ENCODE data around the gene FKBP1B.

FKBP1B gene

DNA sequence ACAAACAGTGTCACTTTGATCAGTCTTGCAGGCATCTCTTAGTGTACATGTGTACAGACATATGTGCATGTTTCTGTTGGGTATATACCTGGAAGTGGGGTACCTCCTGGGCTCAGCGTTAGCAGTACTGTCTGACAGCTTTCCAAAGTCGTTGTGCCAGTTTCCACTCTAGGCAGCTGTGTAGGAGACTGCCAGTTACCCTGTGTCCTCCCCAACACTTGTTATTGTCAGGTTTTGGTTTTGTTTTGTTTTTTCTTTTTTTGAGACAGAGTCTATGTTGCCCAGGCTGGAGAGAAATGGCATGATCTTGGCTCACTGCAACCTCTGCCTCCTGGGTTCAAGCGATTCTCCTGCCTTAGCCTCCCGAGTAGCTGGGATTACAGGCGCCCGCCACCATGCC lies 6.2 kb downstream of the FKBP1B start:
- H3K27me3 ChIP-seq (ENCODE audit: control insufficient read depth in 3 of 3, insufficient read depth in 3 of 3, low read depth in 1 of 3, low read length in 3 of 3), result peaks cover 0 to under 1% (median 0%) of the 10 kb centered on the region in 3 experiments
- H2AFZ ChIP-seq (ENCODE audit: low read length), result no peak overlapping the region
- H3K9ac ChIP-seq (ENCODE audit: low read depth, low read length, poor library complexity), result no peak overlapping the region
- no peak overlapping the region for H3K14ac ChIP-seq (ENCODE audit: low read length)
- no CpG with 5 or more reads among the region's 6 CpGs for WGBS, 2 donors (ENCODE audit: extremely low coverage in 2 of 2, insufficient read length in 2 of 2, insufficient replicate concordance in 1 of 2)
- H3K9me3 ChIP-seq (replicated peaks in 1 of 2; ENCODE audit: control insufficient read depth in 2 of 2, insufficient read depth in 1 of 2, low read depth in 1 of 2, low read length in 2 of 2), result no peaks in the 10 kb centered on the region
- H3K23ac ChIP-seq (ENCODE audit: low read depth, low read length, poor library complexity), result no peak overlapping the region
- no peak overlapping the region for H2AK5ac ChIP-seq (ENCODE audit: low read depth, low read length)
- no peak overlapping the region for H2BK5ac ChIP-seq (ENCODE audit: low read length)
- H3K36me3 ChIP-seq (replicated peaks in 1 of 2; ENCODE audit: control insufficient read depth in 2 of 2, insufficient read depth in 2 of 2, low read length in 2 of 2), result no peaks in the 10 kb centered on the region
- H4K8ac ChIP-seq (ENCODE audit: low read depth, low read length), result no peak overlapping the region
- H3K4me2 ChIP-seq (ENCODE audit: insufficient read depth, low read length, poor library complexity, severe bottlenecking), result no peak overlapping the region
- no peak overlapping the region for H3K18ac ChIP-seq (ENCODE audit: low read length)
- H2BK15ac ChIP-seq (ENCODE audit: low read length), result no peak overlapping the region
- H2BK12ac ChIP-seq (ENCODE audit: low read length), result no peak overlapping the region
- no peak overlapping the region for H3K4ac ChIP-seq (ENCODE audit: low read length)
- H2BK120ac ChIP-seq (ENCODE audit: low read depth, low read length), result no peak overlapping the region
- no peak overlapping the region for H3K27ac ChIP-seq (replicated peaks; ENCODE audit: low read length)
- H3K4me3 ChIP-seq (ENCODE audit: low read length in 2 of 2), result no peak overlapping the region
- H3K79me1 ChIP-seq (ENCODE audit: low read depth, low read length), result no peaks in the 10 kb centered on the region
- DNase-seq (ENCODE audit: low spot score), result no peak
- no peak overlapping the region for H4K91ac ChIP-seq (ENCODE audit: low read depth, low read length, poor library complexity)
- no peaks in the 10 kb centered on the region for H3K4me1 ChIP-seq (ENCODE audit: control insufficient read depth in 2 of 2, insufficient read depth in 1 of 2, low read depth in 1 of 2, low read length in 2 of 2)

DNA sequence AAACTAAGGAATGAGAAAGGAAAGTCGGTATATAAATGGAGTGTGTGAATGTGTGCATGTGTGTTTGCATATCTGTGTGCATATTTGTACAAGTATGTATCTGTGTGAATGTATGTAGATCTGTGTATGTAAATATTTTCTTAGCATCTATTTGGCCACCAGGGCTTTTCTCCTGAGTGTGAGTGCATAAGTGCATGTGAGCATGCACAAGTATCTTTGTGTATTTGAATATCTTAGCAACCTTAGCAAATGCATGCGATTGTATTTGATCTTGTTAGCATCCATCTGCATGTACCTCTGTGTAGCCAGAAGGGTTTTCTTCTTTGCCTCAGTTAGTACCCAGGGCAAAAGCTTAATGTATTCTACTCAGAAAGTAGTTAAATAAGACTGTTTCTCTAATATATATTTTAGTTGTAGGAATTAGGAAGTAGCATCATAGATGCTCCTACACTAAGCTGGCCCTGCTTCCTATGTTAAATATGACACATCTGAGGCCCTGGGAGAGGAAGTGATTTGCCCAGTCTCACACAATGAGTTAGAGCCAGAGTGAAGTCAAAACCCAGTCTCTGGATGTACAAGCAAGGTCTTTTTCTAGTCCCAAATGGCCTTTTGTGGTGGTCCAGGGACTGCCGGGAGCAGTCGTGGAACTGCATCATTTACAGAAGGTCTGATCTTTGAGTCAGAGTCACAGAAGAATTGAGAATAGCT lies 9.2 kb downstream of the FKBP1B start:
- Histone ChIP-seq H4K91ac (ENCODE audit: low read depth, low read length, poor library complexity) (no peak overlapping the region), H3K18ac (ENCODE audit: low read length) (no peak overlapping the region), H3K9me3 (replicated peaks in 1 of 2; ENCODE audit: control insufficient read depth in 2 of 2, insufficient read depth in 1 of 2, low read depth in 1 of 2, low read length in 2 of 2) (no peaks in the 10 kb centered on the region), H3K14ac (ENCODE audit: low read length) (no peak overlapping the region), H3K4ac (ENCODE audit: low read length) (no peak overlapping the region), H3K4me3 (ENCODE audit: low read length in 2 of 2) (no peak overlapping the region), H2BK15ac (ENCODE audit: low read length) (no peak overlapping the region), H3K79me1 (ENCODE audit: low read depth, low read length) (no peaks in the 10 kb centered on the region), H2BK12ac (ENCODE audit: low read length) (no peak overlapping the region), H3K27me3 (ENCODE audit: control insufficient read depth in 3 of 3, insufficient read depth in 3 of 3, low read depth in 1 of 3, low read length in 3 of 3) (no peaks in the 10 kb centered on the region), H2AFZ (ENCODE audit: low read length) (no peak overlapping the region), H3K27ac (replicated peaks; ENCODE audit: low read length) (no peak overlapping the region), H4K8ac (ENCODE audit: low read depth, low read length) (no peak overlapping the region), H2BK5ac (ENCODE audit: low read length) (no peak overlapping the region), H2BK120ac (ENCODE audit: low read depth, low read length) (no peak overlapping the region), H3K4me2 (ENCODE audit: insufficient read depth, low read length, poor library complexity, severe bottlenecking) (no peak overlapping the region), H3K23ac (ENCODE audit: low read depth, low read length, poor library complexity) (no peak overlapping the region), H3K4me1 (ENCODE audit: control insufficient read depth in 2 of 2, insufficient read depth in 1 of 2, low read depth in 1 of 2, low read length in 2 of 2) (no peaks in the 10 kb centered on the region), H3K9ac (ENCODE audit: low read depth, low read length, poor library complexity) (no peak overlapping the region), H2AK5ac (ENCODE audit: low read depth, low read length) (no peak overlapping the region), H3K36me3 (replicated peaks in 1 of 2; ENCODE audit: control insufficient read depth in 2 of 2, insufficient read depth in 2 of 2, low read length in 2 of 2) (peaks cover 3 to 9% of the 10 kb centered on the region in 2 donors)
- no peak for DNase-seq (ENCODE audit: low spot score)
- no CpG with 5 or more reads among the region's 4 CpGs for WGBS, 2 donors (ENCODE audit: extremely low coverage in 2 of 2, insufficient read length in 2 of 2, insufficient replicate concordance in 1 of 2)

DNA sequence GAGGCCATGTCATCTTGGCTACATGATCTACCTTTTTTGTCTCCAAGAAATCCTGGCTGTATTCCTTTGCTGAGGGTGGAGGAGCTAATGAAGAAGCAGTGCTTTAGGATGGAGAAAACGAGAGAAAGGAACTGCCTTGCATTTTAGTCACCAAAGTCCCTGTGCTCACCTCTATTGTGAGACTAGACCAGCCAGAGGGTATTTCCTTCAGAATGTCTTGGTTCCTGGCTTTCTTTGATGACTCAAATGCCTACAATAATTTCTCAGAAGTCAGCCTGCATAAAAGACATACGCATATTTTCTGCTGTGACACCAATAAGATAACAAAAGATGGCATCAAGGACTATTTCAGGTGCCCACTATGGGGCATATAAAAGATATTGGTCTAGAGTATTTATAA lies 15.8 kb downstream of the FKBP1B start:
- Histone ChIP-seq H2BK5ac (ENCODE audit: low read length) (no peak overlapping the region), H2BK120ac (ENCODE audit: low read depth, low read length) (no peak overlapping the region), H3K14ac (ENCODE audit: low read length) (no peak overlapping the region), H3K27ac (replicated peaks; ENCODE audit: low read length) (no peak overlapping the region), H2AFZ (ENCODE audit: low read length) (no peak overlapping the region), H2BK15ac (ENCODE audit: low read length) (no peak overlapping the region), H3K36me3 (replicated peaks in 1 of 2; ENCODE audit: control insufficient read depth in 2 of 2, insufficient read depth in 2 of 2, low read length in 2 of 2) (peaks cover 15 to 62% of the 10 kb centered on the region in 2 donors), H3K9me3 (replicated peaks in 1 of 2; ENCODE audit: control insufficient read depth in 2 of 2, insufficient read depth in 1 of 2, low read depth in 1 of 2, low read length in 2 of 2) (no peaks in the 10 kb centered on the region), H2BK12ac (ENCODE audit: low read length) (no peak overlapping the region), H3K9ac (ENCODE audit: low read depth, low read length, poor library complexity) (no peak overlapping the region), H2AK5ac (ENCODE audit: low read depth, low read length) (no peak overlapping the region), H3K23ac (ENCODE audit: low read depth, low read length, poor library complexity) (no peak overlapping the region), H3K4me2 (ENCODE audit: insufficient read depth, low read length, poor library complexity, severe bottlenecking) (no peak overlapping the region), H3K79me1 (ENCODE audit: low read depth, low read length) (no peaks in the 10 kb centered on the region), H3K18ac (ENCODE audit: low read length) (no peak overlapping the region), H3K4me1 (ENCODE audit: control insufficient read depth in 2 of 2, insufficient read depth in 1 of 2, low read depth in 1 of 2, low read length in 2 of 2) (no peaks in the 10 kb centered on the region), H3K4me3 (ENCODE audit: low read length in 2 of 2) (no peak overlapping the region), H3K4ac (ENCODE audit: low read length) (no peak overlapping the region), H4K8ac (ENCODE audit: low read depth, low read length) (no peak overlapping the region), H4K91ac (ENCODE audit: low read depth, low read length, poor library complexity) (no peak overlapping the region), H3K27me3 (ENCODE audit: control insufficient read depth in 3 of 3, insufficient read depth in 3 of 3, low read depth in 1 of 3, low read length in 3 of 3) (no peaks in the 10 kb centered on the region)
- WGBS, 2 donors (ENCODE audit: extremely low coverage in 2 of 2, insufficient read length in 2 of 2, insufficient replicate concordance in 1 of 2), result no CpG with 5 or more reads among the region's 2 CpGs
- DNase-seq (ENCODE audit: low spot score), result no peak

DNA sequence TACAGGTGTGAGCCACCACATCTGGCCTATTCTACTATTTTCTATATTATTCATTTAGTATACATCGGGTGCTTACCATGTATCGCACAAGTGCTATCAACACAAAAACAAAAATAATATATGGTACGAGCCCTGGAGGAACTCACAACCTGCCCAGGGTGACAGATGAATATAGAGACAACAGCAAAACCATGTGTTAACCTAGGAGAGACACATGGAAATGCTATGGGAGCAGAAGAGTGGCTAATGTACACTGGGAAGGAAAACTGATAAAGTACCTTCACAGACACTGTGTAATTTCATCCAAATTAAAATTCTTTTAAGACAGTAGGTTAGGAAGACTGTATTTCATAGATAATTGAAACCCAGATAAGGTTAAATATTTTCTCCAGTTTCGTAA lies 22.7 kb downstream of the FKBP1B start:
- no CpG with 5 or more reads among the region's 4 CpGs for whole genome bisulfite sequencing, 2 donors (ENCODE audit: extremely low coverage in 2 of 2, insufficient read length in 2 of 2, insufficient replicate concordance in 1 of 2)
- Histone ChIP-seq H3K4me2 (ENCODE audit: insufficient read depth, low read length, poor library complexity, severe bottlenecking) (no peak overlapping the region), H4K91ac (ENCODE audit: low read depth, low read length, poor library complexity) (no peak overlapping the region), H2BK12ac (ENCODE audit: low read length) (no peak overlapping the region), H3K23ac (ENCODE audit: low read depth, low read length, poor library complexity) (no peak overlapping the region), H3K9ac (ENCODE audit: low read depth, low read length, poor library complexity) (no peak overlapping the region), H3K79me1 (ENCODE audit: low read depth, low read length) (no peaks in the 10 kb centered on the region), H2BK120ac (ENCODE audit: low read depth, low read length) (no peak overlapping the region), H3K9me3 (replicated peaks in 1 of 2; ENCODE audit: control insufficient read depth in 2 of 2, insufficient read depth in 1 of 2, low read depth in 1 of 2, low read length in 2 of 2) (no peaks in the 10 kb centered on the region), H2BK5ac (ENCODE audit: low read length) (no peak overlapping the region), H3K14ac (ENCODE audit: low read length) (no peak overlapping the region), H3K18ac (ENCODE audit: low read length) (no peak overlapping the region), H3K27ac (replicated peaks; ENCODE audit: low read length) (no peak overlapping the region), H3K4ac (ENCODE audit: low read length) (no peak overlapping the region), H3K4me3 (ENCODE audit: low read length in 2 of 2) (no peak overlapping the region), H3K27me3 (ENCODE audit: control insufficient read depth in 3 of 3, insufficient read depth in 3 of 3, low read depth in 1 of 3, low read length in 3 of 3) (no peaks in the 10 kb centered on the region), H2AK5ac (ENCODE audit: low read depth, low read length) (no peak overlapping the region), H2AFZ (ENCODE audit: low read length) (no peak overlapping the region), H4K8ac (ENCODE audit: low read depth, low read length) (no peak overlapping the region), H3K36me3 (replicated peaks in 1 of 2; ENCODE audit: control insufficient read depth in 2 of 2, insufficient read depth in 2 of 2, low read length in 2 of 2) (peaks cover 9 to 74% of the 10 kb centered on the region in 2 donors), H2BK15ac (ENCODE audit: low read length) (no peak overlapping the region), H3K4me1 (ENCODE audit: control insufficient read depth in 2 of 2, insufficient read depth in 1 of 2, low read depth in 1 of 2, low read length in 2 of 2) (peaks cover 2 to 6% of the 10 kb centered on the region in 2 donors)
- DNase-seq (ENCODE audit: low spot score), result no peak

Data from neuronal stem cell (in vitro differentiated cells).